Keratinocyte (primary cell): Measurements from ENCODE around the gene FHL1. TPM values are rescaled to one million over a fixed set of nuclear protein-coding genes. Genes with fewer than 3 reads are reported as not detected.

ENCODE experiments used
- DNase-seq: peaks from one replicate; pipeline ENCODE4 v3.0.0-alpha.2; 2011; ENCODE audit warnings: low read depth, missing footprints, low spot score
- FAIRE-seq: peaks from 2 replicates; lab custom pipeline; 2011; peaks lifted over from hg19 to GRCh38; lab: Jason Lieb, UNC
- H2AFZ ChIP-seq: 2 replicates; pipeline ENCODE4 v1.6.0; 2012; ENCODE audit warnings: low read length, control low read depth, inconsistent platforms; ENCODE audit not compliant: control insufficient read depth
- H3K27ac ChIP-seq: 2 replicates; pipeline ENCODE4 v1.5.1; 2011; ENCODE audit warnings: low read length; ENCODE audit not compliant: control insufficient read depth, insufficient read depth
- H3K27me3 ChIP-seq: 3 replicates; pipeline ENCODE4 v1.6.0; 2011; ENCODE audit warnings: low read length; ENCODE audit not compliant: control insufficient read depth, insufficient read depth; ENCODE audit errors: extremely low read depth
- H3K36me3 ChIP-seq, 2 experiments: 2 replicates in 1 of 2; 3 replicates in 1 of 2; pipeline ENCODE4 v1.5.1; 2011; ENCODE audit warnings: low read length in 2 of 2, mild to moderate bottlenecking in 1 of 2; ENCODE audit not compliant: control insufficient read depth in 2 of 2, insufficient read depth in 2 of 2; ENCODE audit errors: extremely low read depth in 1 of 2
- H3K4me1 ChIP-seq: 3 replicates; pipeline ENCODE4 v1.5.1; 2011; ENCODE audit warnings: low read length; ENCODE audit not compliant: control insufficient read depth, insufficient read depth; ENCODE audit errors: extremely low read depth
- H3K4me2 ChIP-seq: 3 replicates; pipeline ENCODE4 v1.6.0; 2011; ENCODE audit warnings: low read depth, low read length; ENCODE audit not compliant: control insufficient read depth, insufficient read depth; ENCODE audit errors: extremely low read depth
- H3K4me3 ChIP-seq, 3 experiments: fragments of 200-600 bp in 1 of 3; sonication (generic) in 1 of 3; 2 replicates in 2 of 3; 3 replicates in 1 of 3; pipeline ENCODE4 v1.5.1; 2011 to 2016; ENCODE audit warnings: low read length in 3 of 3, mild to moderate bottlenecking in 3 of 3, control low read depth in 2 of 3, inconsistent platforms in 1 of 3, low read depth in 1 of 3, mixed read lengths in 1 of 3, mixed run types in 1 of 3, moderate library complexity in 1 of 3; ENCODE audit not compliant: control insufficient read depth in 2 of 3, insufficient read depth in 2 of 3; ENCODE audit errors: extremely low read depth in 1 of 3
- H3K79me2 ChIP-seq: 2 replicates; pipeline ENCODE4 v1.6.0; 2012; ENCODE audit warnings: low read length; ENCODE audit not compliant: control insufficient read depth, insufficient read depth
- H3K9ac ChIP-seq: 3 replicates; pipeline ENCODE4 v1.6.0; 2011; ENCODE audit warnings: low read length; ENCODE audit not compliant: control insufficient read depth, insufficient read depth; ENCODE audit errors: extremely low read depth
- H3K9me1 ChIP-seq: 3 replicates; pipeline ENCODE4 v1.6.0; 2011; ENCODE audit warnings: low read length; ENCODE audit not compliant: control insufficient read depth, insufficient read depth; ENCODE audit errors: extremely low read depth
- H3K9me3 ChIP-seq: 2 replicates; pipeline ENCODE4 v1.5.1; 2012; ENCODE audit warnings: low read depth, low read length; ENCODE audit not compliant: control insufficient read depth
- H4K20me1 ChIP-seq: 3 replicates; pipeline ENCODE4 v1.6.0; 2011; ENCODE audit warnings: low read length; ENCODE audit not compliant: control insufficient read depth, insufficient read depth; ENCODE audit errors: extremely low read depth
- CTCF ChIP-seq, 3 experiments: IDR thresholded peaks in 1 of 3; conservative IDR thresholded peaks in 1 of 3; optimal IDR thresholded peaks in 1 of 3; 2 replicates in 2 of 3; 3 replicates in 1 of 3; pipeline versions ENCODE3 to v1.5.1; 2011; ENCODE audit warnings: low read length in 3 of 3, mild to moderate bottlenecking in 3 of 3, moderate library complexity in 2 of 3, control low read depth in 1 of 3, inconsistent platforms in 1 of 3; ENCODE audit not compliant: insufficient read depth in 2 of 3; ENCODE audit errors: extremely low read depth in 1 of 3
- EZH2 ChIP-seq: IDR thresholded peaks from one replicate; pipeline ENCODE4 v1.6.1; 2012; ENCODE audit warnings: inconsistent platforms, mild to moderate bottlenecking, low read length, moderate library complexity
- dilution Hi-C: fragments of 300-500 bp; cut with MboI; formaldehyde crosslinking; loops from one replicate; pipeline ENCODE4 v1.7.0; 2020; ENCODE audit warnings: low sequenced_read_pairs; ENCODE audit not compliant: extremely low pct_ligation_motif_present
- polyA plus RNA-seq, 5 experiments: library from polyadenylated mRNA; depleted of rRNA in 3 of 5; stranded (reverse) in 3 of 5; stranded (forward) in 1 of 5; unstranded in 1 of 5; fragments of >200 nt; gene quantifications; 1 replicate in 1 of 5; 2 replicates in 3 of 5; 3 replicates in 1 of 5; pipeline versions ENCODE4 v1.2.1 to v1.2.3, GENCODE V29; 2011 to 2012; ENCODE audit warnings: missing spikeins in 2 of 5, low read depth in 1 of 5, low replicate concordance in 1 of 5

The FHL1 gene
- polyA plus RNA-seq, 1 donor (not counting 4 experiments of a cell fraction or from before 2014, with no cell fraction given): 203 TPM

GRCh38 chrX:136193771-136194170 lies 46.4 kb downstream of the FHL1 start:
- Histone ChIP-seq H4K20me1 (no peaks in the 10 kb centered on the region), H3K4me3 (no peak overlapping the region), H3K36me3 (no peaks in the 10 kb centered on the region), H3K79me2 (peaks cover 2% of the 10 kb centered on the region), H3K9me3 (no peaks in the 10 kb centered on the region), H2AFZ (no peak overlapping the region), H3K27me3 (no peaks in the 10 kb centered on the region), H3K4me2 (no peak overlapping the region), H3K27ac (no peak overlapping the region), H3K4me1 (no peaks in the 10 kb centered on the region), H3K9ac (no peak overlapping the region), H3K9me1 (no peaks in the 10 kb centered on the region)
- no peak for DNase-seq
- FAIRE-seq: no peak
- TF ChIP-seq CTCF (optimal IDR thresholded peaks at IDR 0.05 in 1 of 3, IDR thresholded peaks at IDR 0.05 in 1 of 3, conservative IDR thresholded peaks at IDR 0.05 in 1 of 3; ENCODE audit: extremely low read depth in 1 of 3, insufficient read depth in 2 of 3, low read length in 3 of 3) (no peak), EZH2 (no peak)
- dilution Hi-C loops: no loop called here

GRCh38 chrX:136194536-136194935 lies 47.2 kb downstream of the FHL1 start:
- dilution Hi-C loops: no loop called here

More at GRCh38 chrX:136194536-136194935, 47.2 kb downstream of the FHL1 start:
- TF ChIP-seq CTCF (optimal IDR thresholded peaks at IDR 0.05 in 1 of 3, IDR thresholded peaks at IDR 0.05 in 1 of 3, conservative IDR thresholded peaks at IDR 0.05 in 1 of 3; ENCODE audit: extremely low read depth in 1 of 3, insufficient read depth in 2 of 3, low read length in 3 of 3) (no peak), EZH2 (no peak)
- Histone ChIP-seq H3K4me1 (no peaks in the 10 kb centered on the region), H3K4me3 (no peak overlapping the region), H3K36me3 (no peaks in the 10 kb centered on the region), H3K27me3 (no peaks in the 10 kb centered on the region), H3K79me2 (peaks cover 2% of the 10 kb centered on the region), H3K4me2 (no peak overlapping the region), H2AFZ (no peak overlapping the region), H3K9ac (no peak overlapping the region), H3K9me3 (no peaks in the 10 kb centered on the region), H4K20me1 (no peaks in the 10 kb centered on the region), H3K27ac (no peak overlapping the region), H3K9me1 (no peaks in the 10 kb centered on the region)
- DNase-seq: no peak
- no peak for FAIRE-seq
